Ammon's horn (tissue), 1 donor: ENCODE data around the gene ICAM3.

ENCODE experiments used
- DNase-seq: peaks from one replicate; pipeline ENCODE4 v3.0.0-alpha.2; 2016; ENCODE audit warnings: low spot score

The ICAM3 gene

GRCh38 chr19:10318807-10319682 lies 20.4 kb downstream of the ICAM3 start:
- no peak for DNase-seq

DNA sequence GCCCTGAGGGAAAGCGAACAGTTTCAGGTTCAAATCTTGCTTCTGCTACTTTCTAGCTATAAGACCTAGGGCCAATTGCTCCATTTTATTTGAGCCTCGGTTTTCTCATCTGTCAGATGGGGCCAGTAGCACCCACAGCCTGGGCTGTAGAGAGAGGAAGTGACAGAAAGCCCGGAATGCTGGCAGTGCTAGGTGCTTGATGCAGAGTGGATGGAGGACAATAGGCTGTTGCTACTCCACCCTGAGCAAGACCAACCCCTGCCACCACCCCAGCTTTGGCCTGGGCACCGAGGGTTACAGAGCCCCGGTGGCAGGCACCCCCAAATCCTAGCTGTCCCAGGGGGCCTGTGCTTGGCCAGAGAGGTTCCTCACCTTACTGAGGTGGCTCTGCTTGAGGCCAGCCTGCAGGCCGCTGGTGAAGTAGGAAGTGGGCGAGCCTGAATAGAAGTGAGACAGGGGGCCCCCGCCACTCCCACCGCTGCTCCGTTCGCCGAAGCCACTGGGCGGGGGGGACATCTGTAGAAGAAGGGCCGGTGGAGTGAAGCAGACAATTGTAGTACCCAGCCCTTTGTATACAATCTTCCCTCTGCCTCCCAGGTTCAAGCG lies 21.5 kb downstream of the ICAM3 start:
- no peak for DNase-seq

DNA sequence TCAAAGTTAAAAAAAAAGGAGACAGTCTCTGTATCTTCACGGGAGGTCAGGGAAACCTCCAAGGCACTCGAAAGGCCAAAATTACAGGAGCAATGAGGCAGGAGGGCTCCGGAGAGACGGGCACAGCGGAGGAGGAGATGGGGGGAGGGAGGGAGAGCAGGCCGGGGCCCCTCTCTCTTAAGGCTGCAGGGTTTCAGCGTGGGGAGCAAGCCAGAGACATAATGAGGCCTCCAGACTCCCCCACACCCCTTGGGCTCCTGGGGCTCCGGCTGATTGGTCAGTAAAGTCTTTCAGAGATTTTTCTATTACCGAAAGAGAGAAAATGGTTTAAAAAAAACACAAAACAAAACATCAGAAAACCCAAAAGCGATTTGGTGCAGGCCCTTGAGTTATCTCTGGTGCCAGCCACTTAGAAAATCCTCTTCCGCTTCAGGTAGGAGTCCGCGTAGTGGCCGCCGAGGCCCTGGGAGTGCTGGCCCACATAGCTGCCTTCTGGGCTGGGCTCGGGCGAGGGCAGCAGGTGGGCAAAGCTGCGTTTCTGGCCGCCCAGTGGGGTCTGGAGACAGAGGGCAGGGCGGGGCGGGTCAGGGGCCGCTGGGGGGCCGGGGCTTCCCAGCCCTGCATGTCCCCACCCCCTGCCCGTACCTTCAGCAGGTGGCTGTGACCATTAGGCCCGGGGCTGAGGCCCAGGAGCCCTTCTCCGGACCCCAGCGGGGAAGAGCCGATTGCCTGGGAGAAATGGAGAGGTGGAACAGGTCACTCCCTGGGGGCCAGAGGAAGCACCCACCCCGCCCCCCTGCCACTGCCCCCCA lies 22.2 kb downstream of the ICAM3 start:
- DNase-seq: no peak

DNA sequence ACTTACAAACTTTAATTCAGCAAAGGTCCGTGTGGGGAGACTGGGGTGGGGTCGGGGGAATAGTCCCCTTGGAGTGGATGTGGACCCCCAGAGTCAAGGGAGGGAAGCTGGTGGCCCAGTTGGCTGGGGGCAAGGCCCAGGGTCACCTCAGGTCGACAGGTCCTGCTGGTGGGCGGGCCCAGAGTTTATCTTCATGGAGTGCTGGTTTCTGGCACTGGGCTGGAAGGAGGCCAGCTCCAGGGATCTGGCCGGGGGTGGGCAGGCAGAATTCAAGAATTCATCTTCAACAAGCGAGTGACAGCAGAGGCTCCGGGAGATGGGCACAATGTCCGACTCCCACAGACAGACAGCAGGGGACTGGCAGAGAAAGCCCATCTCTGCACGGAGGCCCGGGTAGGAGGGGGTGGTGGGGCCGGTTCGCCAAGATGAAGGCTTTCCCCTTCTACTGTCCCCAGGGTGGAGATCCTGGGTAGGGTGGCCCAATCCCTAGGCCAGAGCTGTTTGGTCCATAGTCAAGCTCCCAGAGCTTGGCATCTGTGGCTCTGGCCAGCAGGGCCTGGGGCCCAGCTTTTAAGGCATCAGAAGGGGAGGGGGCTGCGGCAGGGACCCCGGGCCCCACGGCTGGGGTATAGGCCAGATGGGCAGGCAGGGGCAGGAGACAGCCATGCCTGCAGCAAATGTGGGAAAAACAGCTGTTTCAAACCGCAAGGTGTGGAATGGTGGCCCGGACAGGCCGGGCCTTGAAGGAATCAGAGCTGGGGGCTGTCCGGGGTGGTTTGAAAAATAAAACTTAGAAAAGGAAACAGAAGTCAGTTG lies 23.0 kb downstream of the ICAM3 start:
- no peak for DNase-seq

GRCh38 chr19:10315335-10316214 lies 23.8 kb downstream of the ICAM3 start, which contains the start of gene FDX2:
TSS of gene FDX2 (minus strand) at chr19:10316015. CDS start at chr19:10315996, 19 bp downstream.
- peak; percentile 92 for DNase-seq

GRCh38 chr19:10309423-10309822 lies 30.0 kb downstream of the ICAM3 start, which contains the start of gene ZGLP1:
TSS of gene ZGLP1 (minus strand) at chr19:10309815.
- no peak for DNase-seq

- no peak for DNase-seq
Measured at GRCh38 chr19:10306327-10306726, 33.1 kb downstream of the ICAM3 start.

- DNase-seq: peak; percentile 79
Measured at GRCh38 chr19:10305139-10305806, 34.2 kb downstream of the ICAM3 start.

GRCh38 chr19:10299545-10300458 lies 39.6 kb downstream of the ICAM3 start:
- peak; percentile 73 for DNase-seq

- DNase-seq: no peak
Measured at GRCh38 chr19:10295847-10296591, 43.4 kb downstream of the ICAM3 start.

GRCh38 chr19:10295305-10295846 lies 44.0 kb downstream of the ICAM3 start:
- no peak for DNase-seq

DNA sequence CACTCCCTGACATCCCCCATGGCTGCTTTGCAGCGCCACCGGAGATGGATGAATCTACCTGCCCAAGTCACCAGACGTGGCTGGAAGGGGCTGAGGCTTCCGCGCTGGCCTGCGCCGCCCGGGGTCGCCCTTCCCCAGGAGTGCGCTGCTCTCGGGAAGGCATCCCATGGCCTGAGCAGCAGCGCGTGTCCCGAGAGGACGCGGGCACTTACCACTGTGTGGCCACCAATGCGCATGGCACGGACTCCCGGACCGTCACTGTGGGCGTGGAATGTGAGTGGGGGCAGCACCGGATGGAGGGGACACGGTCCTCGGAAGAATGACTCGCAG lies 45.1 kb downstream of the ICAM3 start:
- DNase-seq: no peak

GRCh38 chr19:10293637-10294367 lies 45.6 kb downstream of the ICAM3 start:
- no peak for DNase-seq

DNA sequence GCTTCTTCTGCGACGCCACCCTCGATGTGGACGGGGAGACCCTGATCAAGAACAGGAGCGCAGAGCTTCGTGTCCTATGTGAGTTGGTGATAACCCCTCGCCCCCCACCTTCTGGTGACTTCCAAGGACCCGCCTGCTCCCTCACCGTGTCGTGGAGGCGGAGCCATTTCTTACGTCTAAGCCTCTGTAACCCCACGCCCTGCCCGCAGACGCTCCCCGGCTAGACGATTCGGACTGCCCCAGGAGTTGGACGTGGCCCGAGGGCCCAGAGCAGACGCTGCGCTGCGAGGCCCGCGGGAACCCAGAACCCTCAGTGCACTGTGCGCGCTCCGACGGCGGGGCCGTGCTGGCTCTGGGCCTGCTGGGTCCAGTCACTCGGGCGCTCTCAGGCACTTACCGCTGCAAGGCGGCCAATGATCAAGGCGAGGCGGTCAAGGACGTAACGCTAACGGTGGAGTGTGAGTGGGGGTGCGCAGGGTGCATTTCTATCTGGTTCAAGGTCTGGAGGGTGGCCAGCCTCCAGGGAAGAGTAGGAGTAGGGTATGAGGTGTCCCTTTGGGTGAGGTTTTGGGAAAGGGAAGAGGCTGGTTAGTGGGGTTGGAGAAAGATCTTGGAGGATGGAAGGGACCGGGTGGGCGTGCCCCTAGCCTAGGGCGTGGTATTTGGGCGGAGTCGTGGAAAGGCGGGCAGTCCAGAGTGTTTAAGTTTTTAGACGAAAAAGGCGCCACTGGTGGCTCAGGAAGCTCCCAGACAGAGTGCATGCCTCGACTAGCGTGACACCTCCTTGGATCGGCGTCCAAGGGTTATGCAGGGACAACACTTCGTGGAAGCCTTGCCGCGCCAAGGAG lies 46.4 kb downstream of the ICAM3 start:
- no peak for DNase-seq

DNA sequence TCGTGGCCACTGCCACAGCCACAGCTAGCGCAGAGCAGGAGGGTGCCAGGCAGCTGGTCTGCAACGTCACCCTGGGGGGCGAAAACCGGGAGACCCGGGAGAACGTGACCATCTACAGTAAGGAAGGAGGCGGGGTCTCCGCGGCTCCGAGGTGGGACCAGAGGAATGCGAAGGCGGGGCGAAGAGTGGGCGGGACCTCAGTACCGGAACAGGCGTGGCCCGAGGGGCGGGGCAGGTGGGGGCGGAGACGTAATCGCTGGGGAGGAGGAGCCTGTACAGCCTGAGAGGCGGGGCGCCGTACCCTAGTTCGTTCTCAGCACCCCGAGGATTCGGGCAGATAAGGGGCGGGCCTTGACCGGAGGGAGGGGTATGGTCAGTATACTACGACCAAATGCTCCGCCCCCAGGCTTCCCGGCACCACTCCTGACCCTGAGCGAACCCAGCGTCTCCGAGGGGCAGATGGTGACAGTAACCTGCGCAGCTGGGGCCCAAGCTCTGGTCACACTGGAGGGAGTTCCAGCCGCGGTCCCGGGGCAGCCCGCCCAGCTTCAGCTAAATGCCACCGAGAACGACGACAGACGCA lies 47.1 kb downstream of the ICAM3 start:
- DNase-seq: peak; percentile 69
